H1 (cell line): ENCODE results near the gene BBS2. TPM values are rescaled to one million over a fixed set of nuclear protein-coding genes. Genes with fewer than 3 reads are reported as not detected.
A peak's percentile ranks its signal among the peaks of the same experiment; 100 is the strongest.

ENCODE experiments used
- BACH1 ChIP-seq: IDR thresholded peaks from 2 replicates; pipeline ENCODE4 v1.6.1; 2012; ENCODE audit warnings: low read length, improper control_type of control experiment
- BCL11A ChIP-seq, 2 experiments: IDR thresholded peaks; one replicate each; pipeline ENCODE4 v1.6.1; 2011; ENCODE audit warnings: low read depth in 2 of 2, low read length in 2 of 2, mild to moderate bottlenecking in 2 of 2
- BRCA1 ChIP-seq: IDR thresholded peaks from 2 replicates; pipeline ENCODE4 v1.6.1; 2012; ENCODE audit warnings: low read depth, low read length, improper control_type of control experiment
- CHD7 ChIP-seq: fragments of 300-600 bp; sonication (generic); IDR thresholded peaks from 2 replicates; pipeline ENCODE4 v1.7.1; 2012; ENCODE audit warnings: low read length, moderate library complexity, mild to moderate bottlenecking, inconsistent platforms; ENCODE audit not compliant: insufficient replicate concordance
- E2F6 ChIP-seq: IDR thresholded peaks from 2 replicates; pipeline ENCODE4 v1.6.1; 2012; ENCODE audit warnings: inconsistent platforms
- POLR2AphosphoS5 ChIP-seq: IDR thresholded peaks from 2 replicates; pipeline ENCODE4 v1.6.1; 2011; ENCODE audit warnings: low read depth, low read length
- RAD21 ChIP-seq, 2 experiments: IDR thresholded peaks in 1 of 2; conservative IDR thresholded peaks in 1 of 2; 2 replicates each; pipeline ENCODE4 v1.6.1; 2011; ENCODE audit warnings: low read depth in 2 of 2, low read length in 2 of 2, improper control_type of control experiment in 1 of 2, inconsistent platforms in 1 of 2, mild to moderate bottlenecking in 1 of 2, moderate library complexity in 1 of 2
- RFX5 ChIP-seq: IDR thresholded peaks from 2 replicates; pipeline ENCODE4 v1.6.1; 2011; ENCODE audit warnings: low read depth, low read length, improper control_type of control experiment, borderline replicate concordance
- polyA plus RNA-seq, 7 experiments: library from polyadenylated mRNA; depleted of rRNA in 3 of 7; stranded (reverse) in 5 of 7; unstranded in 2 of 7; fragments of >200 nt in 5 of 7; fragments of 200-250 nt in 2 of 7; gene quantifications; 1 replicate in 5 of 7; 2 replicates in 1 of 7; 4 replicates in 1 of 7; pipeline versions ENCODE4 v1.2.1 to v1.2.3, GENCODE V29; 2011 to 2013; ENCODE audit warnings: missing spikeins in 2 of 7, mixed read lengths in 2 of 7
- total RNA-seq: library from RNA; stranded (reverse); fragmentation: NEBNext Ultra II Directional; extraction: Animal tissue kit (Norgen Biotek cat#: 25700); gene quantifications from 2 replicates; pipeline ENCODE4 v1.2.1, GENCODE V29; 2021

Gene BBS2
- total and polyA plus RNA-seq, 2 of the 8 experiments (the other 6 are each of a cell fraction or from before 2014, with no cell fraction given): 12.3 to 15.1 TPM

- TF ChIP-seq CHD7: no peak
- TF ChIP-seq BRCA1: no peak
- TF ChIP-seq BCL11A (IDR thresholded peaks at IDR 0.05; ENCODE audit: low read depth in 2 of 2, low read length in 2 of 2): no peak
- TF ChIP-seq E2F6: no peak
- TF ChIP-seq RAD21 (IDR thresholded peaks at IDR 0.05 in 1 of 2, conservative IDR thresholded peaks at IDR 0.05 in 1 of 2; ENCODE audit: low read depth in 2 of 2, low read length in 2 of 2): no peak
- TF ChIP-seq BACH1: peak; percentile 59
- TF ChIP-seq RFX5: no peak
- peak; percentile 55; the same call in 1 of the 2 replicates for TF ChIP-seq POLR2AphosphoS5
Observed at GRCh38 chr16:56450986-56451752, 68.7 kb downstream of the BBS2 start, which contains the start of the genes NUDT21 and OGFOD1 (continued).
